ENCODE data around the gene MYO5B. TPM values are rescaled to one million over a fixed set of nuclear protein-coding genes. Genes with fewer than 3 reads are reported as not detected.

MYO5B gene
- total and polyA plus RNA-seq, 2 donors (not counting 1 experiment from before 2014, with no cell fraction given), result 0.30 to 1.7 TPM

- no peaks in the 10 kb centered on the region for H4K20me1 ChIP-seq (ENCODE audit: control insufficient read depth, insufficient read depth, low read length, poor library complexity, severe bottlenecking)
- H3K27me3 ChIP-seq (replicated peaks in 1 of 4; ENCODE audit: control extremely low read depth in 1 of 4, control insufficient read depth in 3 of 4, insufficient read depth in 4 of 4, low read length in 3 of 4), result no peaks in the 10 kb centered on the region
- CTCF ChIA-PET, result no interaction called here
- H3K4me1 Mint-ChIP-seq, result no peaks in the 10 kb centered on the region
- H3K4me3 Mint-ChIP-seq, result no peak overlapping the region
- POLR2A ChIA-PET, result no interaction called here
- no peak overlapping the region for H3K9ac ChIP-seq (ENCODE audit: low read length)
- H3K4me1 ChIP-seq (ENCODE audit: control insufficient read depth in 2 of 2, insufficient read depth in 2 of 2, low read length in 2 of 2), result no peaks in the 10 kb centered on the region
- H3K9me3 Mint-ChIP-seq (ENCODE audit: insufficient read depth), result peaks cover 3% of the 10 kb centered on the region
- H3K79me2 ChIP-seq (ENCODE audit: control insufficient read depth, insufficient read depth, low read length), result no peaks in the 10 kb centered on the region
- H3K36me3 ChIP-seq (replicated peaks in 1 of 2; ENCODE audit: control extremely low read depth in 1 of 2, control insufficient read depth in 1 of 2, extremely low read depth in 1 of 2, insufficient read depth in 2 of 2, low read length in 1 of 2), result no peaks in the 10 kb centered on the region
- peaks cover 3% of the 10 kb centered on the region for H3K27me3 Mint-ChIP-seq
- peaks cover 0 to 4% (median 2%) of the 10 kb centered on the region in 3 donors for H3K9me3 ChIP-seq (ENCODE audit: control extremely low read depth in 1 of 3, control insufficient read depth in 2 of 3, insufficient read depth in 1 of 3, low read length in 2 of 3)
- intact Hi-C loops (cut with micrococcal nuclease), result no loop called here
- 86% methylated on average over 2 of the region's 4 CpGs for whole genome bisulfite sequencing (ENCODE audit: insufficient coverage)
- TF ChIP-seq EZH2 (IDR thresholded peaks at IDR 0.05; ENCODE audit: borderline replicate concordance, insufficient read depth, low read depth, low read length, poor library complexity, severe bottlenecking) (no peak), CTCF (IDR thresholded peaks at IDR 0.05) (no peak)
- no peak overlapping the region for H3K27ac Mint-ChIP-seq
- H3K27ac ChIP-seq (ENCODE audit: low read length in 2 of 2), result no peak overlapping the region
- DNase-seq, result no peak
- H2AFZ ChIP-seq (ENCODE audit: insufficient read depth, low read depth, low read length, poor library complexity, severe bottlenecking), result no peak overlapping the region
- no peak for ATAC-seq (ENCODE audit: low read depth)
- H3K4me3 ChIP-seq (ENCODE audit: control extremely low read depth in 1 of 5, extremely low read depth in 1 of 5, insufficient read depth in 1 of 5, low read depth in 2 of 5, low read length in 4 of 5), result no peak overlapping the region
- no peak overlapping the region for H3K4me2 ChIP-seq (replicated peaks; ENCODE audit: low read depth, low read length, poor library complexity, severe bottlenecking)
These were observed 361.1 kb downstream of the MYO5B start for GRCh38 chr18:49833814-49834213.

GRCh38 chr18:49832221-49832647 lies 362.7 kb downstream of the MYO5B start:
- no peaks in the 10 kb centered on the region for H3K4me1 ChIP-seq (ENCODE audit: control insufficient read depth in 2 of 2, insufficient read depth in 2 of 2, low read length in 2 of 2)
- no peak overlapping the region for H3K4me3 ChIP-seq (ENCODE audit: control extremely low read depth in 1 of 5, extremely low read depth in 1 of 5, insufficient read depth in 1 of 5, low read depth in 2 of 5, low read length in 4 of 5)
- Mint-ChIP-seq H3K27ac (no peak overlapping the region), H3K9me3 (ENCODE audit: insufficient read depth) (peaks cover 8% of the 10 kb centered on the region), H3K4me3 (no peak overlapping the region), H3K27me3 (peaks cover 9% of the 10 kb centered on the region), H3K4me1 (no peaks in the 10 kb centered on the region)
- POLR2A ChIA-PET, result no interaction called here
- H3K27me3 ChIP-seq (replicated peaks in 1 of 4; ENCODE audit: control extremely low read depth in 1 of 4, control insufficient read depth in 3 of 4, insufficient read depth in 4 of 4, low read length in 3 of 4), result peaks cover 0 to 4% (median under 1%) of the 10 kb centered on the region in 4 experiments
- H4K20me1 ChIP-seq (ENCODE audit: control insufficient read depth, insufficient read depth, low read length, poor library complexity, severe bottlenecking), result no peaks in the 10 kb centered on the region
- H3K27ac ChIP-seq (ENCODE audit: low read length in 2 of 2), result no peak overlapping the region
- intact Hi-C loops (cut with micrococcal nuclease), result no loop called here
- no peaks in the 10 kb centered on the region for H3K36me3 ChIP-seq (replicated peaks in 1 of 2; ENCODE audit: control extremely low read depth in 1 of 2, control insufficient read depth in 1 of 2, extremely low read depth in 1 of 2, insufficient read depth in 2 of 2, low read length in 1 of 2)
- H3K9me3 ChIP-seq (ENCODE audit: control extremely low read depth in 1 of 3, control insufficient read depth in 2 of 3, insufficient read depth in 1 of 3, low read length in 2 of 3), result peaks cover 5 to 6% (median 5%) of the 10 kb centered on the region in 3 donors
- TF ChIP-seq CTCF (IDR thresholded peaks at IDR 0.05) (no peak), EZH2 (IDR thresholded peaks at IDR 0.05; ENCODE audit: borderline replicate concordance, insufficient read depth, low read depth, low read length, poor library complexity, severe bottlenecking) (no peak)
- H3K79me2 ChIP-seq (ENCODE audit: control insufficient read depth, insufficient read depth, low read length), result no peaks in the 10 kb centered on the region
- DNase-seq, result no peak
- H2AFZ ChIP-seq (ENCODE audit: insufficient read depth, low read depth, low read length, poor library complexity, severe bottlenecking), result no peak overlapping the region
- H3K9ac ChIP-seq (ENCODE audit: low read length), result no peak overlapping the region
- ATAC-seq (ENCODE audit: low read depth), result no peak
- no peak overlapping the region for H3K4me2 ChIP-seq (replicated peaks; ENCODE audit: low read depth, low read length, poor library complexity, severe bottlenecking)
- 100% methylated on average over 2 of the region's 2 CpGs for WGBS (ENCODE audit: insufficient coverage)
- CTCF ChIA-PET, result no interaction called here

Data from B cell (primary cell).